Neural progenitor cell (in vitro differentiated cells): ENCODE results near the gene ARHGAP31. TPM values are rescaled to one million over a fixed set of nuclear protein-coding genes. Genes with fewer than 3 reads are reported as not detected.

Experiments
- DNase-seq: peaks from one replicate; pipeline ENCODE4 v3.0.0-alpha.2; 2016; ENCODE audit warnings: low spot score
- H2AFZ ChIP-seq: fragments of 200-600 bp; sonication (generic); replicated peaks from 2 replicates; pipeline ENCODE4 v1.6.1; 2016; ENCODE audit warnings: antibody characterized with exemption
- H3F3A ChIP-seq: fragments of 200-600 bp; sonication (generic); 2 replicates; pipeline ENCODE4 v1.6.1; 2016; ENCODE audit warnings: antibody characterized with exemption, low read depth
- H3K27ac ChIP-seq: fragments of 200-600 bp; sonication (generic); 2 replicates; pipeline ENCODE4 v1.5.1; 2016; ENCODE audit warnings: mild to moderate bottlenecking
- H3K27me3 ChIP-seq: fragments of 200-600 bp; sonication (generic); 2 replicates; pipeline ENCODE4 v1.6.1; 2016; ENCODE audit warnings: mild to moderate bottlenecking, moderate library complexity
- H3K36me3 ChIP-seq: fragments of 200-600 bp; sonication (generic); 2 replicates; pipeline ENCODE4 v1.5.1; 2016
- H3K4me1 ChIP-seq: fragments of 200-600 bp; sonication (generic); 2 replicates; pipeline ENCODE4 v1.6.1; 2016; ENCODE audit warnings: mixed run types
- H3K4me2 ChIP-seq: fragments of 200-600 bp; sonication (generic); 2 replicates; pipeline ENCODE4 v1.6.1; 2016
- H3K4me3 ChIP-seq: fragments of 200-600 bp; sonication (generic); 2 replicates; pipeline ENCODE4 v1.5.1; 2016
- H3K79me2 ChIP-seq: fragments of 200-600 bp; sonication (generic); 2 replicates; pipeline ENCODE4 v1.6.1; 2016; ENCODE audit warnings: low read depth
- H3K9ac ChIP-seq: fragments of 200-600 bp; sonication (generic); 2 replicates; pipeline ENCODE4 v1.6.1; 2016
- H3K9me3 ChIP-seq: fragments of 200-600 bp; sonication (generic); 2 replicates; pipeline ENCODE4 v1.5.1; 2016; ENCODE audit warnings: low read depth
- H4K20me1 ChIP-seq: fragments of 200-600 bp; sonication (generic); 2 replicates; pipeline ENCODE4 v1.6.1; 2016; ENCODE audit warnings: low read depth
- H3K27ac Mint-ChIP-seq: 3 replicates; pipeline ENCODE4 v1.8.0; 2021; ENCODE audit warnings: mixed read lengths
- H3K27me3 Mint-ChIP-seq: 2 replicates; pipeline ENCODE4 v1.8.0; 2022; ENCODE audit warnings: low read depth, mild to moderate bottlenecking, inconsistent platforms, moderate library complexity, mixed read lengths; ENCODE audit not compliant: insufficient read depth
- H3K36me3 Mint-ChIP-seq: 3 replicates; pipeline ENCODE4 v1.8.0; 2021; ENCODE audit warnings: mixed read lengths
- H3K4me1 Mint-ChIP-seq: 3 replicates; pipeline ENCODE4 v1.8.0; 2021; ENCODE audit warnings: mixed read lengths
- H3K4me3 Mint-ChIP-seq: 3 replicates; pipeline ENCODE4 v1.8.0; 2021; ENCODE audit warnings: mild to moderate bottlenecking, moderate library complexity, mixed read lengths
- H3K9me3 Mint-ChIP-seq: 3 replicates; pipeline ENCODE4 v1.8.0; 2020; ENCODE audit warnings: mixed read lengths
- EZH2 ChIP-seq: fragments of 200-600 bp; sonication (generic); IDR thresholded peaks from 2 replicates; pipeline ENCODE4 v1.6.1; 2017; ENCODE audit warnings: antibody characterized with exemption, mild to moderate bottlenecking, moderate library complexity
- EZH2phosphoT487 ChIP-seq: fragments of 200-600 bp; sonication (generic); IDR thresholded peaks from 2 replicates; pipeline ENCODE4 v1.6.1; 2017; ENCODE audit warnings: antibody characterized with exemption
- total RNA-seq: library from RNA; depleted of rRNA; stranded (reverse); fragments of >200 nt; gene quantifications from 2 replicates; pipeline ENCODE4 v1.2.3, GENCODE V29; 2015; ENCODE audit warnings: low replicate concordance
- TF ChIP-seq, protein P1 (sequence below): fragments of 200-600 bp; sonication (generic); IDR thresholded peaks from 2 replicates; pipeline ENCODE4 v1.5.1; 2017; ENCODE audit warnings: antibody characterized with exemption, mild to moderate bottlenecking

ARHGAP31 gene
- total RNA-seq, 1 donor from 2014 or later = 0.13 TPM

DNA sequence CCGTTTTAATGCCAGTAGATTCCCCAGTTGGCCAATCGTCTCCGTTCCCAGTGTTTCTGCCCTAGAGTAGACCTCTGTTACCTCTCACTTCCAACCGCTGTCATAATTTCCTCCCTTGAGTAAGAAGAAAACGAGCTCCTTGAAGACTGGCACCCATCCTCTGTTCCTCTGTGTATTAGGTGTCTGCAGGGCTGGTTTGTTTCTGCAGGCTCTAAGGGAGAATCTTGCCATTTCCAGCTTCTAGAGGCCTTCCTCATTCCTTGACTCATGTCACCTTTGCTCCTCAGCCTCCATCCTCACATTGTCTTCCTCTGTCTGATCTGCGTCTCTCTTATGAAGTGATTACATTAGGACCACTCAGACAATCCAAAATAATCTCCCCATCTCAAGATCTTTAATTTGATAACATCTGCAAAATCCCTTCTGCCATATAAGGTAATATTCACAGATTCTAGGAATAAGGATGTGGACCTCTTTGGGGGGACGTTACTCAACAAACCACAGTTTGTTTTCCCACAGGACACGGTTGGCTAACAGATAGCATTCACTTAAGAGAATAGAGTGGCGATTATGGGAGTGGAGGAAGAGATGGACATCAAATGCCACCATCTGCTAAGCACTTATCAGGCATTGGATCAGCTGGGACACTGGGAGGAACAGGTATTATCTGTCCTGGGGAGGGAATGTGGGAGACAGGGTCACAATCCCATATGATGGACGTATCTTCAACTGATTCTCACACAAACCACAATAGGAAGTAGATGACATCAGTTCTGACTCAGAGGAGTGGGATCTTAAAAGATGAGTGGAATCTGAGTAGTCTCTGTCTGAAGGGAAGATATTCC, 17.1 kb downstream of the ARHGAP31 start:
- H3K36me3 ChIP-seq = no peaks in the 10 kb centered on the region
- no peaks in the 10 kb centered on the region for H4K20me1 ChIP-seq
- H3K9me3 ChIP-seq = no peaks in the 10 kb centered on the region
- no peak overlapping the region for H3K27ac ChIP-seq
- no peaks in the 10 kb centered on the region for H3K9me3 Mint-ChIP-seq
- H3K9ac ChIP-seq = no peak overlapping the region
- no peak overlapping the region for H3K4me3 ChIP-seq
- peak overlapping the region; percentile 6 for H3K4me3 Mint-ChIP-seq
- no peak overlapping the region for H2AFZ ChIP-seq
- H3K4me1 Mint-ChIP-seq = peaks cover 18% of the 10 kb centered on the region
- no peak for DNase-seq
- peaks cover 20% of the 10 kb centered on the region for H3F3A ChIP-seq
- peak overlapping the region; percentile 3 for H3K27ac Mint-ChIP-seq
- H3K27me3 Mint-ChIP-seq = no peaks in the 10 kb centered on the region
- TF ChIP-seq, protein P1, sequence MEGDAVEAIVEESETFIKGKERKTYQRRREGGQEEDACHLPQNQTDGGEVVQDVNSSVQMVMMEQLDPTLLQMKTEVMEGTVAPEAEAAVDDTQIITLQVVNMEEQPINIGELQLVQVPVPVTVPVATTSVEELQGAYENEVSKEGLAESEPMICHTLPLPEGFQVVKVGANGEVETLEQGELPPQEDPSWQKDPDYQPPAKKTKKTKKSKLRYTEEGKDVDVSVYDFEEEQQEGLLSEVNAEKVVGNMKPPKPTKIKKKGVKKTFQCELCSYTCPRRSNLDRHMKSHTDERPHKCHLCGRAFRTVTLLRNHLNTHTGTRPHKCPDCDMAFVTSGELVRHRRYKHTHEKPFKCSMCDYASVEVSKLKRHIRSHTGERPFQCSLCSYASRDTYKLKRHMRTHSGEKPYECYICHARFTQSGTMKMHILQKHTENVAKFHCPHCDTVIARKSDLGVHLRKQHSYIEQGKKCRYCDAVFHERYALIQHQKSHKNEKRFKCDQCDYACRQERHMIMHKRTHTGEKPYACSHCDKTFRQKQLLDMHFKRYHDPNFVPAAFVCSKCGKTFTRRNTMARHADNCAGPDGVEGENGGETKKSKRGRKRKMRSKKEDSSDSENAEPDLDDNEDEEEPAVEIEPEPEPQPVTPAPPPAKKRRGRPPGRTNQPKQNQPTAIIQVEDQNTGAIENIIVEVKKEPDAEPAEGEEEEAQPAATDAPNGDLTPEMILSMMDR = no peak
- H3K4me1 ChIP-seq = peaks cover 15% of the 10 kb centered on the region
- H3K36me3 Mint-ChIP-seq = peaks cover 7% of the 10 kb centered on the region
- no peak overlapping the region for H3K4me2 ChIP-seq
- H3K27me3 ChIP-seq = peaks cover 46% of the 10 kb centered on the region
- H3K79me2 ChIP-seq = no peaks in the 10 kb centered on the region

DNA sequence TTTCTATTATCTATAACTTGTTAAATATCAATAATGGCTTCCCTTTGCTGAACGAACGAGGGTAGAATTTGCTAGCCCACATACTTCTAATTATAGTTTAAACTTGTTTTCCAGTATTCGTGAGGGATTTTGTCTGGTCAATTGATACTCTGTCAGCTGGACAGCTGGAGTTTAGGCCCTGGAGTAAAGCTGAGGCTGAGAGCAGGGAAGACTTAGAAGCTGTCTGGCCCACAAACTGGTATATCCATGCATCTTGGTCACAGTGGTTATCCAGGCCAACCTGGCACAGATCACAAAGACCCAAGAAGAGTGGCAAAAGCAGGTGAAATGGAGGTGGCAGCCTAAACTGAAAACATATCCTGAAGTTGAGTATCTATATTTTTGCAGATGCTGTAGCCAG, 19.3 kb downstream of the ARHGAP31 start:
- Histone ChIP-seq H4K20me1 (no peaks in the 10 kb centered on the region), H3K9ac (no peak overlapping the region), H3K27me3 (peaks cover 35% of the 10 kb centered on the region), H3K4me3 (no peak overlapping the region), H2AFZ (no peak overlapping the region), H3K27ac (no peak overlapping the region), H3K4me2 (no peak overlapping the region), H3K9me3 (no peaks in the 10 kb centered on the region), H3K4me1 (peaks cover 15% of the 10 kb centered on the region), H3K79me2 (no peaks in the 10 kb centered on the region), H3F3A (peaks cover 20% of the 10 kb centered on the region), H3K36me3 (no peaks in the 10 kb centered on the region)
- Mint-ChIP-seq H3K4me1 (peaks cover 22% of the 10 kb centered on the region), H3K4me3 (no peak overlapping the region), H3K27ac (no peak overlapping the region), H3K9me3 (no peaks in the 10 kb centered on the region), H3K27me3 (no peaks in the 10 kb centered on the region), H3K36me3 (no peaks in the 10 kb centered on the region)
- no peak for DNase-seq
- TF ChIP-seq, protein P1 = no peak
- TF ChIP-seq EZH2 (no peak), EZH2phosphoT487 (no peak)

DNA sequence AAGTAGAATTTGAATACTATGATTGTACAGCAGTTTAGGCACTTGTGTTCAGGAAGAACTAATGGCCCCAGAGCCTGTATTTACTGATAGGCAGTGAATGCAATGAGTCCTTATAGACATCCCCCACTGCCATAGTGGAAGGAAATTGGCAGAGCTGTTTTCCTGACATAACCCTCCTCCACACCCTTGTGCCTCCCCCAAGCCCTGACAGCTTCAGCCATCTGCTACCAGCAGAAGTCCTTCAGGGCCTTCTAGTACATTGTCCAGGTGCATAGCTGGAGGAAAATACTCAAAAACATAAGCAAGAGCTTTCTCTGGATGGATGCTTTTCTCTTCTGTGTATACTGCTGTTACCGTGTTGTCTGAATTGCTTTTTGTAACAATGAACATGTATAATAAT, 20.6 kb downstream of the ARHGAP31 start:
- no peaks in the 10 kb centered on the region for H3K9me3 Mint-ChIP-seq

More for the DNA sequence above, 20.6 kb downstream of the ARHGAP31 start:
- Mint-ChIP-seq H3K36me3 (no peaks in the 10 kb centered on the region), H3K27ac (no peak overlapping the region), H3K4me3 (no peak overlapping the region), H3K27me3 (no peaks in the 10 kb centered on the region), H3K4me1 (peaks cover 19% of the 10 kb centered on the region)
- Histone ChIP-seq H4K20me1 (no peaks in the 10 kb centered on the region), H3K27me3 (peaks cover 23% of the 10 kb centered on the region), H3K27ac (no peak overlapping the region), H3K4me1 (peaks cover 12% of the 10 kb centered on the region), H3K9me3 (no peaks in the 10 kb centered on the region), H3K36me3 (no peaks in the 10 kb centered on the region), H3K4me3 (no peak overlapping the region), H3F3A (peaks cover 13% of the 10 kb centered on the region), H2AFZ (no peak overlapping the region), H3K4me2 (no peak overlapping the region), H3K79me2 (no peaks in the 10 kb centered on the region), H3K9ac (no peak overlapping the region)
- no peak for DNase-seq
- TF ChIP-seq, protein P1 = no peak
- TF ChIP-seq EZH2 (no peak), EZH2phosphoT487 (no peak)
